Uterus (tissue), 2 donors: ENCODE data around the gene CTDSP2.

Experiments
- CTCF ChIP-seq, 4 experiments: fragments of 200-600 bp in 2 of 4; fragments of 450-650 bp in 2 of 4; sonication (generic) in 2 of 4; IDR thresholded peaks; one replicate each; pipeline ENCODE4 v1.5.1; 2016 to 2019; ENCODE audit warnings: antibody characterized with exemption in 4 of 4, mild to moderate bottlenecking in 2 of 4, moderate library complexity in 1 of 4
- POLR2A ChIP-seq, 2 donors: fragments of 450-650 bp; IDR thresholded peaks; one replicate each; pipeline ENCODE4 v1.6.1; 2016; ENCODE audit warnings: antibody characterized with exemption in 2 of 2, mild to moderate bottlenecking in 1 of 2, moderate library complexity in 1 of 2

- TF ChIP-seq CTCF (IDR thresholded peaks at IDR 0.05) (no peak), POLR2A (IDR thresholded peaks at IDR 0.05) (no peak)
Measured at GRCh38 chr12:57809425-57809824, 37.1 kb downstream of the CTDSP2 start.
